GM21447 (cell line): ENCODE results near the gene STOX2.

Experiments
- ATAC-seq: cut with Tn5 transposase; IDR thresholded peaks from one replicate; pipeline ENCODE4 v1.9.1; 2021; ENCODE audit not compliant: unreplicated experiment

Gene STOX2

DNA sequence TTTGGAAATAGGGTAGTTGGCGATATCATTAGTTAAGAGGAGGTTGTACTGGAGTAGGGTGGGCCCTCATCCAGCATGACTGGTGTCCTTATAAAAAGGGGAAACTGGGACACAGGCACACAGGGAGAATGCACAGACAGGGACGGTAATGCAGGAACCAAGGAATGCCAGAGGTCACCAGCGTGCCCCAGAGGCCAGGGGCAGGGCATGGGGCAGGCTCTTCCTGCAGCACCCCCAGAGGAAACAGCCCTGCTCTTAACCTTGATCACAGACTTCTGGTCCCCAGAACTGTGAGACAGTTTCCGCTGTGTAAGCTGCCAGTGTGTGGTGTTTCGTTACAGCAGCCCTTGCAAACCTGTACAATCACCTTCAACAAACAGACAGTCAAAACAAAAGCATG lies 15.9 kb upstream of the STOX2 start:
- no peak for ATAC-seq

GRCh38 chr4:183897193-183897592 lies 7.9 kb upstream of the STOX2 start:
- no peak for ATAC-seq

GRCh38 chr4:183898456-183898855 lies 6.7 kb upstream of the STOX2 start:
- ATAC-seq: no peak

GRCh38 chr4:183903021-183903760 lies 1.9 kb upstream of the STOX2 start:
- no peak for ATAC-seq

DNA sequence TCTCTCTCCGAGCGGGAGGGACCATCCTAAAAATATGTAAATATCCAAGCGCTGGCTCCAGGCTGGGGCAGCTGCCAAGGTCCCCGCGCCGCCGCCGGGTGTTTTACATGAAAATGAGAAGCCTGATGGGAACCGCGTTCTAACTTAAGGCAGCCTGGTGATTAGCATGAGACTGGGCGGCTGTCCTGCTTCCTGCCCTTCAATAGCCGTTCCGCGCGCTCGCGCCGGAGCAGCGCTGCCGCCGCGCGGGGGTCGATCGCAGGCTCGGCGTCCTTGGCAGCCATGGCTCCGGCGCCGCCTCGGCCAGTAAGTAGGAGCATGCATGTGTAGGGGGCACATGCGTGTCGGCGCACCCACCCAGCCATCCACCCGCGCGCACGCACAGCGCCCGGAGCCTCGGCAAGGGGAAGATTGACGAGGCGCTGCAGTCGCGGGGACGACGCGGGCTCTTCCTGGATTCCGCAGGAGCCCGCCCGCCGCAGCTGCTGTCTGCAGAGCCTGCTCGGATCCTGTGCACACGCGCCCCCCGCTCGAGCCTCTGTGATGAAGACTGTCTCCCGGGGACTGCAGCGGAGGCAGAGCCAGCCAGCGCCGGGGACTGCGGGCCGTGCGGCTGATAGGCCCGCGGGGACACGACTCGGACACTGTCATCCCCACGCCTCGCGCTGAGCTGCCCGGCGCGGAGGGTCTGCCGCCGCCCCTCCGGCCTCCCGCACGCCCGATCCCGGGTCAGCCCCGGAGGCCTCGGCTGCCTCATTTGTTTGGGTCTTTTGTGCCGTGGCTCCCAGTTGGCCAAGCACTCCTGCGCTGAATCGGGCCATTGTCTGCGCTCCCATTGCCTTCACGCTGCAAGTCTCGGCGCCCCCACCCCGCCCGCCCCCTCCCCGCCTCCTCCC lies 734 bp downstream of the STOX2 start:
- ATAC-seq: no peak

- no peak for ATAC-seq
Measured at GRCh38 chr4:183906489-183906738, 1.3 kb downstream of the STOX2 start.

- no peak for ATAC-seq
Measured at GRCh38 chr4:183906739-183907651, 1.9 kb downstream of the STOX2 start.

- ATAC-seq: no peak
Measured at GRCh38 chr4:183907871-183908683, 3.0 kb downstream of the STOX2 start.

DNA sequence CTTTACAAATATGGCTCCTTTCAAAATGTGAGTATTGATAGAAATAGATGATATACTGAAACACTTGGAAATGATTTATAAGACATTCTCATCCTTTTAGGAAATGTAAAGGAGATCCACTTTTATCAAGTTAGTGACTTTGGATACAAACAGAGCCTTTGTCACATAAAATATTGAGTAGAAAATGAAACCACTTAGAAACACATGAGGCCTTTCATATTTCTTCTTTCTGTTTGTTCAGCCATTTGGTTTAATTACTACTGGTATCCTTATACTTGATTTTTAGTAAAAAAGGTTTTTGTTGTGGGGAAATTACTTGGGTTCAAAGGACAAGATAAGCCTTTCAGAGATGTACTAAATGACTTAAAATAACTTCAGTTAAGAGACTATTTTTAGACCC lies 4.1 kb downstream of the STOX2 start:
- ATAC-seq: no peak

DNA sequence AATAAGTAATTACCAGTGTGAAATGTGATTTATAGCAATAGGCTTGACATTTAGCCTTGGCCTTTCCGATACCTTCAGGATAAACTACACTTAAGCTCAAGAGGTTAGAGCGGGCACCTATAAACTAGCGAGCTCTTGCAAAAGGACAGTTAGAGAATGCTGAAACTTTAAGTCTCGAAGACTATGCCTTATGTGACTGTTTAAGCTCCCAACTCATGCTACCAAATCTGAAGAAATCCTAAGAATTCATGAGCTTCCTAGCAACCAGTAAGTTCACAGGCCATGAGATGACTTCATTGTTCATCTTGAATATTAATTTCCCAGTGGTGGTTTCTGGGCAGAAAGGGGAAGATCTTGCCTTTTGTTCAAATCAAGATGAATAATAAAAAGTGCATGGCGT lies 4.7 kb downstream of the STOX2 start:
- ATAC-seq: no peak

DNA sequence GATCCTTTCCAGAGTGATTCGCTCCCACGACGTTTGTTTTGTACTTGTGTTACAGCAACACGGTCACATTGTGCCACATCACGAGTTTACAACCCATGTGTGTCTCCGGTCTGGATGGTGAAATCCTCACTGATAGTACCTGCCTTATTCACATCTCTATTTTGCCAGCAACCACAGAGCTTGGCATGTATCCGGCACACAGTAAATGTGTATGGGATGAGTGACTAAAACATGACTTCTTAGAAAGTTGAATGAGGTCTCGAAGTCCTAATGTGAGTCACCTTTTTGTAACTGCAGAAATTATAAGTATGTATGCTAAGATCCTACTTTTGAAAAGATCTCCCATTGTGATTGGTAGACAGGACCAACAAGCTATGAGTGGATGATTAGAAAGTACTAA lies 7.5 kb downstream of the STOX2 start:
- no peak for ATAC-seq

GRCh38 chr4:183915976-183916375 lies 10.9 kb downstream of the STOX2 start:
- no peak for ATAC-seq

DNA sequence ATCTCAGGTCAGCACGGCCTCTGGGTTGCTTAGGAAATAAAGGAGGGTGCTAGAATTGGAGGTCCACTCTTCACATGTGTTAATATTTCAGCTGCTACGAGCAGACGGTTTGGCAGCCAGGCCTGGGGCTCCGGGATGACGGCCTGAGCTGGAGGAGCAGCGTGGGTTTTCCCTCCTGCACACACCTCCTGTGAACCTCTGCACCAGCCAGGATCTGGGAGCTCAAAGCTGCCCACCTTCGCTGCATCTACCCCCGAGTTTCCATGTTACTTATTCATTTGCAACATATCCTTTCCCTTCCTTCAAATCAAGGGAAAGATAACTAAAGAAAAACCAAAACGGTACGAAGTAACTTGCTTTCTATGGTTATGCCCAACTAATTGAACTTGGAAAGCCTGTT lies 13.6 kb downstream of the STOX2 start:
- ATAC-seq: no peak

DNA sequence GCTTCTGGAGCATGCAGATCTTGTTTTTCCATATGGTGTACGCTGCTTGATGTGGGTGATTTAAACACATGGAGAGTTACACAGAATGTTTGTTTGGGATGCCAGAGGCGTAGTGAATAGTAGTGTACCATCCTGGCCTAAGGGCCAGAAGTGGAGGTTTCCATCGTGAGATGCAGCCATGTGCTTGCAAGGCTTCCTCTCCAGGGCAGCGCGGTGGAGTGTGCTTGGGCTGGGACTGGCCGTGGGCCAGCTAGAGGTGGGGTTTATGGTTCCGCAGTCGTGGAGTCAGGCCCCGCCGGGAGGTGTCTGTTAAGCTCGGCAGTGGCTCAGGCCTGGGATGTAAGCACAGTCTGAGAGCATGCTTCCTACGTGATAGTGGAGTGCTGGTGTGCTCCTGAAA lies 14.0 kb downstream of the STOX2 start:
- ATAC-seq: no peak

DNA sequence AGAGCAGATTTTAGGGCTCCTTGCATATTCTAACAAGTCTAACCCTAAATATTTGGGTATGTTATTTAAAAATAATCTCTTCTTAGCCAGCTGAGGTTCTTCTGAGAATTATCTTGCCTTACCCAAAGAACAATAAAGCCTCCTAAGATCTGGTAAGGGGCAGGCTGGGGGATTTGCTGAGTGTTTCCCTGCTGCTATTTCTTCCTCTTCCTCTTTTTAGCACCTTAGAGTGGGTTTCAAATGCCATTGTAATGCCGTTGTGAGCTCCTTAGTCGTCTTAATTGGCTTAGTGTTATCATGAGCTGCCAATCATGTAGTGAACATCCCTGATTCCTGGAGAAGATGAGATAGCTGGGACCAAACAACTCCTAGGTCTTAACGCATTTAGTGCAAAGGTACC lies 15.4 kb downstream of the STOX2 start:
- no peak for ATAC-seq

- ATAC-seq: no peak
Measured at GRCh38 chr4:183921335-183921734, 16.2 kb downstream of the STOX2 start.

DNA sequence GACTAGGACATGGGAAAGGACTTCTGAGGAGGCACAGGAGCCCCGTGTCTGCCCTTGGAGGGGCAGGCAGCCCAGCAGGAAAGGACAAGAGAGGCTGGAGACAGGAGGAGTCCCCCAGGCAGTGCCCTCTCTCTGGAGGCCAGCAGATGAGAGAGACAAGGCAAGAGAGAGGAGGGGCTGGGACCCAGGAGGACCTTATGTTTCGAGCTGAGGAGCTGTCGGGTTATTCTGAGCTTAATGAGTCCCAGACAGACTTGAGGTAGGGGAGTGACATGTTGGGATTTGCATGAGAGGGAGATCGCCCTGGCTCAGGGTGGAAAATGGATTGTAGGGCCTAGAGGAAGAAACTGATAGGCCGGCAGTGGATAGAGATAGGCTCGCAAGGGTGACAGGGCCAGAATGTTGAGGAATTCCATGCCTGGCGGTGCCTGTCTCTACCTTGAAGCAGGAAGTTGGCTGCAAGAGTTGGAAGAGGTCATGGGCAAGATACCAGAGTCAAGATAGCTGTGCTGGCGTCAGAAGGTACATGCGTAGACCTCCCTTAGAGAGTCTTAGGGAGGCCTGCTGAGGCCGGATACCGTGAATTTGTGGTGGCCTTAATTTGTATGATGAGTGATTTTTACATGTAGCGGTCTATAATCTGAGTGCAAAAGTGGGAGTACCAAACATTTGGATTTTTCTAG lies 19.4 kb downstream of the STOX2 start:
- ATAC-seq: no peak

GRCh38 chr4:183926950-183927349 lies 21.8 kb downstream of the STOX2 start:
- ATAC-seq: no peak

- ATAC-seq: no peak
Measured at GRCh38 chr4:183932576-183932975, 27.5 kb downstream of the STOX2 start.

DNA sequence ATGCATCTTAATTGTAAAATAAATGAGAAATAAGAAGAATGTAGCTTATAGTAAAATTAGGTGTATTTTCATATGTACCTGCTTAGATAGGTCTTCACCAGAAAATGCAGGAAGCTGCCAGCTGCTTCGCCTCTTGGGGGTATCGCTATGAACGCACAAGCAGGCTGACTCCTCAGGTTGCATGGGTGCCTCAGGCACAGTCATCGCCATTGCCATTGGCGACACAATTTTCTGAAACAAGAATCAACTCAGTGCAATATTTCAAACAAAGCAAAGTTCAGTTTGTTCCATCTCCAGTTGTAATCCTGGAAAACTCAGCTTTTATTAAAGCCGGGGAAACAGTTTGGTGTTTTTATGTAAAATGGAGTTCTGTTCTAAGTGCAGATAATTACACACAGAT lies 29.7 kb downstream of the STOX2 start:
- no peak for ATAC-seq
